ENCODE data around the gene RDX. TPM values are rescaled to one million over a fixed set of nuclear protein-coding genes. Genes with fewer than 3 reads are reported as not detected.
A peak's percentile ranks its signal among the peaks of the same experiment; 100 is the strongest.
"Not testable (repeated sequence)": the region's sequence is repeated elsewhere in the genome, so short reads cannot be mapped to it uniquely, and the experiment has no call there.

RDX gene
- total RNA-seq, 2 donors from 2014 or later, result 111 to 131 TPM

DNA sequence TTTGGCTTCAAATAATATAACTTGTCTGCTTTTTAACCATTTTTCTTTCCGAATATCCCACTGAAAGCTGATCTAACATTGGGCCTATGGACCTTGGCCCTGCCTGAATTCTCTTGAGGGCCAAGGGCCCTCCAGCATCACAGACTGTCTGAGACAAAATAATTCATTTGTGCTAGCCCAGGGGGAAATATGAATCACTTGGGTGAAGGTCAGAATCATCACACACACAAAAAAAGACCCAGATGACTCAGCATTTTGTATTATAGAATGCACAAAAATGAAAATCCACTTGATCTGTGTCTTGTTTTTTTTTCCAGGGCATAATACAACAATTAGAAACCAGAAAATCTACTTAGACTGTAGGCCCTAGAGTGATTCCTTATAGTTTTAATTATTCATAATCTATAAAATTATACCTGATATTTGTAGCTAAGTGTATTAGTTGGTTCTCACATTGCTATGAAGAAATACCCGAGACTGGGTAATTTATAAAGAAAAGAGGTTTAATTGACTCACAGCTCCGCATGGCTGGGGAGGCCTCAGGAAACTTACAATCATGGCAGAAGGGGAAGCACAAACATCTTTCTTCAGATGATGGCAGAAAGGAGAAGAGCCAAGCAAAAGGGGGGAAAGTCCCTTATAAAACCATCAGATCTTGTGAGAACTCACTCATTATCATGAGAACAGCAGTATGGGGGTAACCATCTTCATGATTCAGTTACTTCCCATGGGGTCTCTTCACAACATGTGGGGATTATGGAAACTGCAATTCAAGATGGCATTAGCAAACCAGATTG lies 15.6 kb upstream of the RDX start:
- intact Hi-C loops (cut with DNase I), result no loop called here
- no peak for DNase-seq (ENCODE audit: low spot score)

DNA sequence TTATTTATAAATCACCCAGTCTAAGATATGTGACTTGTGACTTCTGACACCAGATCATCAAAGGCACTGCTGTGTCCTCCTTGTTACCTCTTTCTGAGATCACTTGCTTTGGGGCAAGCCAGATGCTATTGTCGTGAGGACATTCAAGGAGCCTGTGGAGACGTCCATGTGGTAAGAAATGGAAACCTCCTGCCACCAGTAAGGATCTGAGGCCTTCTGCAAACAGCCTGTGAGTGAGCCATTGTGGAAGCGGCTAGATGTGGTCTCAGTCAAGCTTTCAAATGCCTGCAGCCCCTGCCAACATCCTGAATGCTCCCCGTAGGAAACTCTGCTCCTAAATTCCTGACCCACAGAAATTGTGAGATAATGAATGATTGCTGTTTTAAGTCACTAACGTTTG lies 11.7 kb upstream of the RDX start:
- intact Hi-C loops (cut with DNase I), result no loop called here
- DNase-seq (ENCODE audit: low spot score), result no peak

DNA sequence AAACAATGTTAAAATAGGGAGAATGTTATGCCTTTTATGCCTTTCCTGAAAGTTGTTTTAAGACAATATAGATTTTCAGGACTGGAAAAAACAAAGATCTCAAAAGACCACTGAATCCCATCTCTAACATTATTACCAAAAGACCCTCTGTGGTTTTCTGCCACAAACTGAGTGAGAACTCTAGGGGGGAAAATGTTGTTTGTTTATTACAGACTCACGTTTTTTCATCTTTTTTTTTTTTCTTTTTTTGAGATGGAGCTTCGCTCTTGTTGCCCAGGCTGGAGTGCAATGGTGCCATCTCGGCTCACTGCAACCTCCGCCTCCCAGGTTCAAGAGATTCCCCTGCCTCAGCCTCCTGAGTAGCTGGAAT lies 9.6 kb upstream of the RDX start:
- not testable (repeated sequence) for DNase-seq (ENCODE audit: low spot score)

DNA sequence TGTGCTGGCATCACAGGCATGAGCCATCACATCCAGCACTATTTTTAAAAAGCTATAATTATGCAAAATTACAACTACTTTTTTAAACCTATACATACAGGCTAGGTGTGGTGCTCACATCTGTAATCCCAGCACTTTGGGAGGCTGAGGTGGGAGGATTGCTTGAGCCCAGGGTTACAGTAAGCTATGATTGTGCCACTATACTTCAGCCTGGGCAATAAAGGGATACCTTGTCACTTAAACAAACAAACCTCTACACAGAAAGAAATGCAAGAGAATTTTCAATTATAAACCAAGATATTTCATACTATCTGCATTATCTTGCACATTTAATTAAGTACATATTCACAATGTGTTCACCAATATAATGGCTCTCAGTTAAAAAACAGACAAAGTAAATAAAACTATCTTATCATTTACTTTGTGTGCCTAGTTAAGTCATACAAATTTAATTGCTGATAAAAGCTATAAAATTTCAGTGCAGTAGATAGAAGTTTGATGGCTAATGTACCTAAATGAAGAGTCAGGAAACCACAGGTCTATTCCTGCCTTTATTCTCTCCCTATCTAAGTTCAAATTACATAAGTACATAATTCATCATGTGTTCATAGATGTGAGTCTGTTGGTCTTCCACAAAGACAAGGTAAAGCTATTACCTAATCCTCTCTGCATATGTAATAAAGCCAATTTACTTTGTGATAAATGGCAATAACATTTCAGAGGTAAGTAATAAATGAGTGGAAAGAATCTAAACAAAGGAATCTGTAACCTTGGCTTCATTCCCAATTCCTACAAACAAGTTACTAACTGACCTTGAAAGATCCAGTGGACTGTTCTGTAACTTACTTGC lies 9.0 kb upstream of the RDX start:
- intact Hi-C loops (cut with DNase I), result no loop called here

More for the DNA sequence above, 9.6 kb upstream of the RDX start:
- intact Hi-C loops (cut with DNase I), result not testable (repeated sequence)

GRCh38 chr11:110303414-110303826 lies 7.0 kb upstream of the RDX start:
- intact Hi-C loops (cut with DNase I), result no loop called here
- DNase-seq (ENCODE audit: low spot score), result no peak

More for the DNA sequence above, 9.0 kb upstream of the RDX start:
- DNase-seq (ENCODE audit: low spot score), result no peak

GRCh38 chr11:110301577-110301976 lies 5.2 kb upstream of the RDX start:
- intact Hi-C loops (cut with DNase I), result no loop called here
- DNase-seq (ENCODE audit: low spot score), result no peak

GRCh38 chr11:110301032-110301431 lies 4.6 kb upstream of the RDX start:
- DNase-seq (ENCODE audit: low spot score), result no peak
- intact Hi-C loops (cut with DNase I), result no loop called here

DNA sequence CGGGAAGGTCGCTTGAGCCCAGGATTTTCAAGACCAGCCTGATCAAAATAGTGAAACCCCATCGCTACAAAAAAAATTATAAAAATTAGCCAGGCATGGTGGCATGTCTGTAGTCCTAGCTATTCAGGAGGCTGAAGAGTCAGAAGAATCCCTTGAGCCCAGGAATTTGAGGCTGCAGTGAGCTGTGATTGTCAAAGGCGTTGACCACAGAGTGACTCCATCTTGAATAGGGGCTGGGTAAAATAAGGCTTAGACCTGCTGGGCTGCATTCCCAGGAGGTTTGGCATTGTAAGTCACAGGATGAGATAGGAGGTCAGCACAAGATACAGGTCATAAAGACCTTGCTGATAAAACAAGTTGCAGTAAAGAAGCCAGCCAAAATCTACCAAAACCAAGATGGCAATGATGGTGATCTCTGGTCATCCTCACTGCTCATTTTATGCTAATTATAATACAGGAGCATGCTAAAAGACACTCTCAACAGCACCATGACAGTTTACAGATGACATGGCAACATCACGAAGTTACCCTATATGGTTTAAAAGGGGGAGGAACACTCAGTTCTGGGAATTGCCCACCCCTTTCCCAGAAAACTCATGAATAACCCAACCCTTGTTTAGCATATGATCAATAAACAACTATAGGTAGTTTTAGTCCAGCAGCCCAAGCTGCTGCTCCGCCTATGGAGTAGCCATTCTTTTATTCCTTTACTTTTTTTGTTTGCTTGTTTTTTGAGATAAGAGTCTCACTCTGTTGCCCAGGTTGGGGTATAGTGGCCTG lies 2.8 kb upstream of the RDX start:
- no peak for DNase-seq (ENCODE audit: low spot score)
- intact Hi-C loops (cut with DNase I), result no loop called here

GRCh38 chr11:110298301-110298765 lies 1.9 kb upstream of the RDX start:
- intact Hi-C loops (cut with DNase I), result no loop called here
- DNase-seq (ENCODE audit: low spot score), result no peak

DNA sequence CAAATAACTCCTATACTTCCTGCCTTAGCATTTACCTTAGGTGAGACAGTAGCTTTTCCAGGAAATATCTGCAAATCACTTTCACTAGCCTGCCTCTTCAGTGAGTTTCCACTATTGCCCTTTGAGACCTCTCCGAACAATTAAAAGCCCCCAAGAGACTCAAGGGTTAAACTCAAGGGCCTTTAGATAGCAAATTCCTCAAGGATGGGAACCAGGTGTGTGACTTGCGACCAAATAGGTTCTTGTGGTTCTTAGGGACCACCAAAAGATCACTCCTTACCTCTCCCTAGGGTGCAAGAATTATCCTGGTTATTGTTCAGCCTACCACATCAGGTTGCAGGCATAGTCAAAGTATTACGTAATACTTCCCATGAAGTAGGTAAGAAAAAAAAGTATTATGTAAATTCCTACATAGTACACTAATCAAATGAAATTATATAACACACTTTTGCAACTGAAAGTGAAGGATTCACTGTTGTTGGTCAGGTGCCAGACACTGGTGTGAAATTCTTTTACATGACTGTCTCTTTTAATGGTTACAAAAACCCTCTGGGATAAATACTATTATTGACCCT lies 1.4 kb upstream of the RDX start:
- intact Hi-C loops (cut with DNase I), result no loop called here
- no peak for DNase-seq (ENCODE audit: low spot score)

DNA sequence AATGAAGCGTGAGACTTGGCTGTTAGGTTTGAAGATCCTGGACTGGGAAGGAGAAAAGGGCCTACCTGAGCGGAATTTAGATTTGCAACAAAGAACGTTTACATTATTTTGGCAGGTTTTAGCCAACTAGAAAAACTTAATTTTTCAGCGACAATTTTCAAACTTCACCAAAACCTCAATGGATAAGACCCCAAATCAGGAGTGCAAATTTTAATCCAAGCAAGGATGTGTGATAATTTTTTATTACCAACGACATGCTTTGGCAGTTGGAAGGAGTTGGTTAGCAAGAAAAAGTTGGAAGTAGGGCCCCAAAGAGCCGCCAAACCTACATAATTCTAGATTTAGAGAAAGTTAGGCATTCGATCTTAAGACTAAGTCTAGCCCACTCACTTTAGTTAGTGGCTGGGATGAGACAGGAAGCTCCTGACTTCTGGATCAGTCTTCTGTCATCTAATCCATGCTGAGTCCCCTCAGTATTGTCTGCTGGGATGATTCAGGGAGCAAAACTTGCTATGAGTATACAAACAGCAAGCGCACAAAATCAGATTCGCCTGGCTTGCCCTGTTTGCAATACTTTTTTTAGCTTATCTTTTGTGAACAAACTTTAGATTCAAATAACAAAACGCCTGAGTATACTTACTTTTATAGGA lies 787 bp upstream of the RDX start:
- DNase-seq (ENCODE audit: low spot score), result no peak
- intact Hi-C loops (cut with DNase I), result no loop called here

DNA sequence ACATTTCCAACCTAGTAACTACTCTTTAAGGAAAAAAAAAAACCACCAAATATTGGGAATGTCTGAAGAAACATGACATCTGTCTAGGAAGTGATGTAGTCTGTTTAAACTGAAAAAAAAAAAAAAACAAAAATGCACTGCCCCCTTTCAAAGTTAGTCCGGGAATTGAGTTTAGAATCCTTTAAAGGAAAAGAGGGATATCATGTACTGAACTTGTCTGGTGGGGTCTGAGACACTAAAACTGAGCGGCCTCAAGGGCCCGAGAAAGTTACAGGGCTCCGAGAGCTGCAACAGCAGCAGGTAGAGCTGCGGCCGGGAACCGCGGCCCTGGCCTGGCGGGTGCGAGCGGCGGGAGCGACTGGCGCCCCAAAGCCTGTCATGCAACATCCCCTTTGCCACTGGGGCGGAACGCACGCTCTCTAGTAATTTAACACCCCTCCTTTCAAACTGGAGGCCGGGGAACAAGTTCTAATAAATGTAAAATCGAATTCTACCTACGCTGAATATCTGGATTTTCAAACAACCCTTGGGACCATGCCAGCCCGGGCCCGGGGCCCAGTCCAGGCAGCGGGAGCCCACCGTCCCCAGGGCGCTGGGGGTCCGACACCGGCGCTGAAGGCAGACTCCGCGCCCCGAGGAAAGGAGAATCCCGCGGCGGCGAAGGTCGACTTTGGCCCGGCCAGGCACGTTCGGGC lies 736 bp downstream of the RDX start:
- DNase-seq (ENCODE audit: low spot score), result peak; percentile 84
- intact Hi-C loops (cut with DNase I), result no loop called here

DNA sequence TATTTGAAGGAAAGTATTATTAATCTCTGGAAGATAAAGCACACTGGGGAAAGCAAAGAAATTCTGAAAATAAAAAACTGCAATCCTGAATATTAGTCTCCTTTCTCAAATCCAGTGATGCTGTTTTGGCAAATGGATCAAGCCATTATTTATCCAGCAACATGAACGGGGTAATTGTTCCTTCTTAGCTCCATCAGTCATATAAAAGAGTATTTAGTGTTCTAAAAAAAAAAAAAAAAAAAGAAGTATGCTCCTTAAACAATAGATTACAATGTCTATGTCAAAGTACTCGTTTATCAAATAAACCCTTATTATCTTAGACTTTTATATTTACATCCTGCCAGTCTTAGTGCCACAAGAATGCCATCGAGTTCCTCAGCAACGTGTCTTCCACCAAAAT lies 1.3 kb downstream of the RDX start:
- no peak for DNase-seq (ENCODE audit: low spot score)
- intact Hi-C loops (cut with DNase I), result no loop called here

- no peak for DNase-seq (ENCODE audit: low spot score)
- intact Hi-C loops (cut with DNase I), result no loop called here
Observed at GRCh38 chr11:110294509-110294908, 1.9 kb downstream of the RDX start.

DNA sequence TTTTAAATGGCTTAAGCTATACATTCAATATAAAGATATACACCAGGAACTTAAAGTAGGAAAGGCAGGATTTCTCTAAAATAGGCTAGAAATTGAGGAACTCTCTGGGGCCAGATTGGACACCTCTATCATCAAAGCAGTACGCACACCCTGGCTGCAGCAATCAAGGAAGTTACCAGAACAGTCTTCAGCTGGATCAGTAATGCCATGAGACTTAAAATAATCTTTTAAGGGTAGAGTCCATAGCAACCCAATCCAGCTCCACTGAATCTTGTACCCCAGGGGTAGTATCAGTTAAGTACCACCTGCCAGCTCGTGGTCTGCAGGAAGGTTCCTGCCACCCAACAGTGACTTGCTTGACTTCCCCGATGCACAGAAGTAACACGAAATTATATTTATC lies 3.0 kb downstream of the RDX start:
- intact Hi-C loops (cut with DNase I), result no loop called here
- no peak for DNase-seq (ENCODE audit: low spot score)

- DNase-seq (ENCODE audit: low spot score); intact Hi-C loops (cut with DNase I): not testable (repeated sequence)
Observed at GRCh38 chr11:110292146-110292545, 4.3 kb downstream of the RDX start.

DNA sequence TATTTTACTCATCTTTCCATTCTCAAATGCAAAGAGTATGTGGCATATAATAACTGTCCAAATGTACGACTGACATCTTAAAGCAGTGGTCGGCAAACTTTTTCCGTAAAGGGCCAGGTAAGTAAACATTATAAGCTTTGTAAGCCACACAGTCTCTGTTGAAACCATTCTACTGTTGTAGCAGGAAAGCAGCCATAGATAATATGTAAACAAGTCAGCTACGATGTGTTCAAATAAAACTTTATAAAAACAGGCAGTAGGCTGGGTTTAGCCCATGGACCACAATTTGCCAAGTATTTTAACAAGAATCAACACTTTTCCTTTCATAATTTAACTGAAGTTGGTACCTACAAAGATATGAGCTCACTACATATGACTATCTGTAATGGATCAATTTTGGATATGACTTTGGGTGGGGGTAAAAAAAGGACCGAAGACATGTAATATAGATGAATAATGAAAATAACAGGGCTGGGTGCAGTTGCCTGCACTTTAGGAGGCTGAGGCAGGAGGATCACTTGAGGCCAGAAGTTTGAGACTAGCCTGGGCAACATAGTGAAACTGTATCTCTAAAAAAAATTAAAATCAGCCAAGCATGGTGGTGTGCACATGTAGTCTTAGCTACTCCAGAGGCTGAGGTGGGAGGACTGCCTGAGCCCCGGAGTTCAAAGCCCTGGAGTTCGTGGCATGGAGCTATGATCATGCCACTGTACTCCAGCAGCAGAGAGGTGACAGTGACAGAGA lies 5.7 kb downstream of the RDX start:
- intact Hi-C loops (cut with DNase I), result no loop called here

DNA sequence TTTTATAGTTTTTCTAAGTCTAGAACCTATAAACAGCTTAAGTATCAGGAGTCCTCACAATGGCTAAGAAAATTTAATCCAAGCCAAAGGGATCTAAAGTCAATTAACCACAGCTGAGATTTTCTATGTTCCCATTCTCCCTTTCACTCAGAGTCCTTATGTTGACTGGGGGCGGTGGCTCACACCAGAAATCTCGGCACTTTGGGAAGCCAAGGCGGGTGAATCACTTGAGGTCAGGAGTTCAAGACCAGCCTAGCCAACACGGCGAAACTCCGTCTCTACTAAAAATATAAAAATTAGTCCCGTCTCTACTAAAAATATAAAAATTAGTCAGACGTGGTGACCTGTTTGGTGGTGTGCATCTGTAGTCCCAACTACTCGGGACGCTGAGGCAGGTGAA lies 6.9 kb downstream of the RDX start:
- intact Hi-C loops (cut with DNase I), result no loop called here
- DNase-seq (ENCODE audit: low spot score), result no peak

More for the DNA sequence above, 5.7 kb downstream of the RDX start:
- DNase-seq (ENCODE audit: low spot score), result no peak
